ENCODE measurements around the gene XIAP.

GRCh38 chrX:123920105-123920785 lies 60.4 kb downstream of the XIAP start:
- no peak for TF ChIP-seq CTCF (IDR thresholded peaks at IDR 0.05; ENCODE audit: insufficient read depth, low read depth, low read length)
- no peak for TF ChIP-seq EZH2 (IDR thresholded peaks at IDR 0.05; ENCODE audit: insufficient read depth, low read length)

Data from astrocyte (in vitro differentiated cells and primary cell).